Heart left ventricle (tissue), 16 donors: ENCODE results near the gene MXRA8. TPM values are rescaled to one million over a fixed set of nuclear protein-coding genes. Genes with fewer than 3 reads are reported as not detected.

Source experiments
- ATAC-seq, 4 donors: fragments of 200-7000 bp; cut with Tn5 transposase; one replicate each; pipeline ENCODE4 v1.9.1; 2020 to 2022; ENCODE audit warnings: moderate library complexity in 4 of 4, mild to moderate bottlenecking in 3 of 4, moderate number of reproducible peaks in 1 of 4
- DNase-seq, 5 donors: peaks; one replicate each; pipeline ENCODE4 v3.0.0-alpha.2; 2020
- H3K27ac ChIP-seq, 12 donors: fragments of 200-600 bp; sonication (generic) in 4 of 12; one replicate each; pipeline versions ENCODE4 v1.5.0 to v1.8.0; 2016 to 2022; ENCODE audit warnings: mild to moderate bottlenecking in 2 of 12
- H3K27me3 ChIP-seq, 9 donors: fragments of 200-600 bp; sonication (generic) in 2 of 9; one replicate each; pipeline versions ENCODE4 v1.5.1 to v1.8.0; 2016 to 2022; ENCODE audit warnings: mild to moderate bottlenecking in 3 of 9
- H3K36me3 ChIP-seq, 9 donors: fragments of 200-600 bp; sonication (generic) in 2 of 9; one replicate each; pipeline versions ENCODE4 v1.5.0 to v1.8.0; 2018 to 2022; ENCODE audit warnings: mild to moderate bottlenecking in 2 of 9
- H3K4me1 ChIP-seq, 12 donors: fragments of 200-600 bp; sonication (generic) in 4 of 12; one replicate each; pipeline versions ENCODE4 v1.5.0 to v1.8.0; 2016 to 2022; ENCODE audit warnings: mild to moderate bottlenecking in 3 of 12
- H3K4me3 ChIP-seq, 12 donors: fragments of 200-600 bp; sonication (generic) in 4 of 12; one replicate each; pipeline versions ENCODE4 v1.5.0 to v1.8.0; 2017 to 2022; ENCODE audit warnings: mild to moderate bottlenecking in 9 of 12, moderate library complexity in 4 of 12
- H3K9me3 ChIP-seq, 12 donors: fragments of 200-600 bp; sonication (generic) in 4 of 12; one replicate each; pipeline versions ENCODE4 v1.5.0 to v1.8.0; 2016 to 2022; ENCODE audit warnings: mild to moderate bottlenecking in 1 of 12
- CTCF ChIP-seq, 12 donors: fragments of 200-600 bp; sonication (generic) in 4 of 12; IDR thresholded peaks; one replicate each; pipeline versions ENCODE4 v1.5.0 to v1.8.0; 2018 to 2022; ENCODE audit warnings: antibody characterized with exemption in 12 of 12, mild to moderate bottlenecking in 5 of 12
- POLR2A ChIP-seq, 2 donors: fragments of 450-650 bp; IDR thresholded peaks; one replicate each; pipeline ENCODE4 v1.6.1; 2017; ENCODE audit warnings: antibody characterized with exemption in 2 of 2, mild to moderate bottlenecking in 2 of 2, moderate library complexity in 2 of 2
- WGBS, 4 donors: extraction: QIAGEN DNeasy Blood & Tissue Kit in 2 of 4; methylation state at CpG; one replicate each; pipeline versions ENCODE4 v1.1.5 to v1.1.7; 2013 to 2018; 5-methylcytosine and 5-hydroxymethylcytosine counted together
- intact Hi-C, 10 donors: fragments of 100-400 bp; cut with DNase I; formaldehyde crosslinking; loops; one replicate each; pipeline versions ENCODE4 v1.11.1 to v1.14.2; 2022
- polyA plus RNA-seq, 2 donors: library from polyadenylated mRNA; stranded (reverse); fragments of 200-250 nt; gene quantifications; one replicate each; pipeline ENCODE4 v1.2.3, GENCODE V29; 2013
- total RNA-seq, 9 donors: library from RNA; depleted of rRNA in 2 of 9; stranded (reverse); fragments of >200 nt in 2 of 9; fragmentation: NEBNext Ultra II Directional in 3 of 9; extraction: Animal tissue kit (Norgen Biotek cat#: 25700) in 3 of 9; gene quantifications; one replicate each; pipeline versions ENCODE4 v1.1.0 to v1.2.4, GENCODE V29; 2016 to 2023
- donor health status: ischemic (EF 13 %, LVEDD 7.1; RV severe dilation, severe dysfunction).
- donor health status: healthy with polysubstance abuse.
- donor health status: DM: no; HTN: yes; CAD: no.
- donor health status: DM: no; HTN: no; CAD: no.
- donor health status: ischemic (EF 25% LVEDD 6.9; RV normal size, moderate dysfunction).
- donor health status: ischemic (EF 25% LVEDD 5.7; RV mildly dilated, moderate dysfunction).
- donor health status: healthy.
- donor health status: DM: yes; HTN: yes; CAD: no.
- donor health status: ischemic (EF 35%, LVEDD 5.7; RV mildly dilated, moderate dysfunction).
- donor health status: nonischemic (EF 11% LVEDD 7.7; RV severe dilation, severe dysfunction).
- donor health status: DM: yes; HTN: yes; CAD: no.
- donor health status: PGD.
- donor health status: ischemic (EF 29% LVEDD 5.4; RV normal size, mild dysfunction).
- donor health status: nonischemic (EF 23%, LVEDD 6.1; RV moderate dilation, normal function).

Gene MXRA8
- total and polyA plus RNA-seq, 11 donors: 10.5 to 49.3 (median 19.5) TPM

GRCh38 chr1:1395166-1395565 is 36.8 kb upstream of the MXRA8 start:
- peak overlapping the region in 8 of 12 donors; percentile 34 to 72 (median 60) for H3K27ac ChIP-seq

GRCh38 chr1:1394116-1394515 is 35.8 kb upstream of the MXRA8 start:
- intact Hi-C loops: no loop called here
- Histone ChIP-seq H3K4me3 (no peak overlapping the region), H3K36me3 (peaks cover 2 to 92% (median 88%) of the 10 kb centered on the region in 9 donors), H3K9me3 (no peaks in the 10 kb centered on the region), H3K27me3 (no peaks in the 10 kb centered on the region), H3K4me1 (peaks cover 0 to 41% (median 24%) of the 10 kb centered on the region in 12 donors), H3K27ac (peak overlapping the region in 4 of 12 donors; percentile 34 to 72 (median 62))
- TF ChIP-seq POLR2A (IDR thresholded peaks at IDR 0.05) (no peak), CTCF (IDR thresholded peaks at IDR 0.05) (no peak)
- no peak for ATAC-seq
- DNase-seq: no peak
- WGBS, 4 donors: 94 to 97% (median 96%) methylated on average over 7 of the region's 7 CpGs

More at GRCh38 chr1:1395166-1395565, 36.8 kb upstream of the MXRA8 start:
- Histone ChIP-seq H3K9me3 (no peaks in the 10 kb centered on the region), H3K27me3 (no peaks in the 10 kb centered on the region), H3K36me3 (peaks cover 0 to 81% (median 78%) of the 10 kb centered on the region in 9 donors), H3K4me3 (no peak overlapping the region), H3K4me1 (peaks cover under 1 to 46% (median 28%) of the 10 kb centered on the region in 12 donors)
- WGBS, 4 donors: 69 to 76% (median 72%) methylated on average over 11 of the region's 11 CpGs
- TF ChIP-seq POLR2A (IDR thresholded peaks at IDR 0.05) (no peak), CTCF (IDR thresholded peaks at IDR 0.05) (no peak)
- intact Hi-C loops: no loop called here
- no peak for DNase-seq
- ATAC-seq: no peak

GRCh38 chr1:1393428-1393827 is 35.1 kb upstream of the MXRA8 start:
- DNase-seq (no peak), ATAC-seq (no peak)
- Histone ChIP-seq H3K27me3 (no peaks in the 10 kb centered on the region), H3K9me3 (no peaks in the 10 kb centered on the region), H3K4me3 (no peak overlapping the region), H3K36me3 (peaks cover 2 to 98% (median 95%) of the 10 kb centered on the region in 9 donors), H3K27ac (no peak overlapping the region), H3K4me1 (peaks cover 0 to 40% (median 24%) of the 10 kb centered on the region in 12 donors)
- intact Hi-C loops: no loop called here
- 88 to 98% (median 92%) methylated on average over 7 to 11 of the region's 11 CpGs for WGBS, 4 donors
- no peak for TF ChIP-seq POLR2A (IDR thresholded peaks at IDR 0.05)
- no peak for TF ChIP-seq CTCF (IDR thresholded peaks at IDR 0.05)

GRCh38 chr1:1393014-1393413 is 34.7 kb upstream of the MXRA8 start:
- no peak overlapping the region for H3K4me3 ChIP-seq
- DNase-seq (no peak), ATAC-seq (no peak)
- intact Hi-C loops: no loop called here
- 72 to 85% (median 83%) methylated on average over 4 of the region's 4 CpGs for WGBS, 4 donors
- peaks cover 0 to 36% (median 19%) of the 10 kb centered on the region in 12 donors for H3K4me1 ChIP-seq
- TF ChIP-seq POLR2A (IDR thresholded peaks at IDR 0.05): no peak
- TF ChIP-seq CTCF (IDR thresholded peaks at IDR 0.05): no peak
- no peaks in the 10 kb centered on the region for H3K27me3 ChIP-seq
- no peak overlapping the region for H3K27ac ChIP-seq
- H3K36me3 ChIP-seq: peaks cover 2 to 100% (median 98%) of the 10 kb centered on the region in 9 donors
- H3K9me3 ChIP-seq: no peaks in the 10 kb centered on the region
